HUES64 (cell line): ENCODE results near the gene RABEP2. TPM values are rescaled to one million over a fixed set of nuclear protein-coding genes. Genes with fewer than 3 reads are reported as not detected.
A peak's percentile ranks its signal among the peaks of the same experiment; 100 is the strongest.
"Not testable (repeated sequence)": the region's sequence is repeated elsewhere in the genome, so short reads cannot be mapped to it uniquely, and the experiment has no call there.

Experiments used
- H3K27ac ChIP-seq: 2 replicates; pipeline ENCODE4 v1.7.0; 2013; ENCODE audit warnings: low read depth, low read length, inconsistent platforms
- H3K27me3 ChIP-seq: 2 replicates; pipeline ENCODE4 v1.6.1; 2013; ENCODE audit warnings: mild to moderate bottlenecking, low read length; ENCODE audit not compliant: insufficient read depth
- H3K36me3 ChIP-seq: 2 replicates; pipeline ENCODE4 v1.6.1; 2013; ENCODE audit warnings: mild to moderate bottlenecking, low read length; ENCODE audit not compliant: insufficient read depth
- H3K4me1 ChIP-seq: 2 replicates; pipeline ENCODE4 v1.6.1; 2013; ENCODE audit warnings: mild to moderate bottlenecking, low read length, moderate library complexity; ENCODE audit not compliant: insufficient read depth
- H3K4me3 ChIP-seq: 2 replicates; pipeline ENCODE4 v1.5.1; 2013; ENCODE audit warnings: mild to moderate bottlenecking, low read length, moderate library complexity
- H3K9ac ChIP-seq: 2 replicates; pipeline ENCODE4 v1.6.1; 2013; ENCODE audit warnings: mild to moderate bottlenecking, low read depth, low read length
- H3K9me3 ChIP-seq: 2 replicates; pipeline ENCODE4 v1.6.1; 2013; ENCODE audit warnings: low read depth, low read length; ENCODE audit not compliant: insufficient read depth
- WGBS: fragments of 150-250, 120-280 bp; methylation state at CpG from one replicate; pipeline ENCODE4 v1.1.7; 2013; ENCODE audit warnings: missing lambda C conversion rate; 5-methylcytosine and 5-hydroxymethylcytosine counted together
- polyA plus RNA-seq, 2 experiments: library from polyadenylated mRNA; stranded (reverse); fragments of 50-300 nt; gene quantifications; one replicate each; pipeline ENCODE4 v1.2.3, GENCODE V29; 2013

RABEP2 gene, protein sequence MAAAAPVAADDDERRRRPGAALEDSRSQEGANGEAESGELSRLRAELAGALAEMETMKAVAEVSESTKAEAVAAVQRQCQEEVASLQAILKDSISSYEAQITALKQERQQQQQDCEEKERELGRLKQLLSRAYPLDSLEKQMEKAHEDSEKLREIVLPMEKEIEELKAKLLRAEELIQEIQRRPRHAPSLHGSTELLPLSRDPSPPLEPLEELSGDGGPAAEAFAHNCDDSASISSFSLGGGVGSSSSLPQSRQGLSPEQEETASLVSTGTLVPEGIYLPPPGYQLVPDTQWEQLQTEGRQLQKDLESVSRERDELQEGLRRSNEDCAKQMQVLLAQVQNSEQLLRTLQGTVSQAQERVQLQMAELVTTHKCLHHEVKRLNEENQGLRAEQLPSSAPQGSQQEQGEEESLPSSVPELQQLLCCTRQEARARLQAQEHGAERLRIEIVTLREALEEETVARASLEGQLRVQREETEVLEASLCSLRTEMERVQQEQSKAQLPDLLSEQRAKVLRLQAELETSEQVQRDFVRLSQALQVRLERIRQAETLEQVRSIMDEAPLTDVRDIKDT
- polyA plus RNA-seq (2013, experiment 1 of 2), result 7.6 TPM
- polyA plus RNA-seq (2013, experiment 2 of 2), result 6.0 TPM

- Histone ChIP-seq H3K27ac (peak within 1 kb of the TSS; percentile 99), H3K36me3 (no peaks in the 10 kb centered on the region), H3K27me3 (no peaks in the 10 kb centered on the region), H3K9ac (peak within 1 kb of the TSS; percentile 94), H3K4me1 (peaks cover 3% of the 10 kb centered on the region; the same call in 1 of the 2 replicates), H3K4me3 (peak within 1 kb of the TSS; percentile 88), H3K9me3 (no peaks in the 10 kb centered on the region)
- WGBS, result under 1% methylated on average over 66 of the region's 66 CpGs
Measured at GRCh38 chr16:28924762-28925385, at the start of gene RABEP2. RABEP2 (minus strand) TSS chr16:28925238; CDS start chr16:28925163, 75 bp downstream.

DNA sequence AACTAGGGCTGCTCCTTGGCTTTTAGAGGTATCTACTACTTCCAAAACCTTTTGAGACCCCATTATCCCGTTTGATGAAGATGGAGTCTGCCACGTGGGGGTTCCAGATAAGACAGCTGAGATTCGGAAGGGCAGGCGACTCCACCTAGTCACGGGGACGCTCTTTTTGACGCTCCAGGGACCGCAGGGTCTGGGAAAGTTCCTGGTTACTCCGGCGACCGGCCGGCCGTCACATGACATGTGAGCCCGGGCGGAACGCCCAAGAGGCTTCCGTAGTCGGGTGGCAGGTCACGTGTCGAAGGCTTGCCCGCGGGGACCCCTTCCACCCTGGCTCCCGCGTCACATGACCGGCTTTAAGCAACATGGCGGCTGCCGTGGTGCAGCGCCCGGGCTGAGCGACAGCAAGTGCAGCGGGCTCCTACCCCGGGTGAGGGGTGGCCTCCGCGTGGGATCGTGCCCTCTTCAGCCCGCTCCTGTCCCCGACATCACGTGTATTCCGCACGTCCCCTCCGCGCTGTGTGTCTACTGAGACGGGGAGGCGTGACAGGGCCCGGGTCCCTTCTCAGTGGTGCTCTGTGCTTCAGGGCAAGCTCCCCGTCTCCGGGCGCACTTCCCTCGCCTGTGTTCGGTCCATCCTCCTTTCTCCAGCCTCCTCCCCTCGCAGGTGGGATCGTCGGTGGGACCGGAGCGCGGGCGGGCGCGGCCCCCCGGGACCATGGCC is 49.6 kb upstream of the RABEP2 start, which contains the start of gene SPNS1:
TSS of gene SPNS1 (plus strand) at position 342 of the 721 bp plus-strand sequence. CDS start at position 716, 374 bp downstream.
- WGBS, result under 1% methylated on average over 60 of the region's 60 CpGs
- Histone ChIP-seq H3K9ac (peak within 1 kb of the TSS; percentile 88), H3K4me3 (peak within 1 kb of the TSS; percentile 97), H3K36me3 (peaks cover 10% of the 10 kb centered on the region; the same call in 1 of the 2 replicates), H3K4me1 (no peaks in the 10 kb centered on the region), H3K27me3 (no peaks in the 10 kb centered on the region), H3K9me3 (no peaks in the 10 kb centered on the region), H3K27ac (peak within 1 kb of the TSS; percentile 77)

GRCh38 chr16:28974007-28974436 is 49.0 kb upstream of the RABEP2 start:
- Histone ChIP-seq H3K9ac (peak overlapping the region; percentile 88), H3K36me3 (0 out of 2 replicates have a peak, but pooled peaks cover 8% of the 10 kb centered on the region), H3K27me3 (no peaks in the 10 kb centered on the region), H3K27ac (peak overlapping the region; percentile 77), H3K4me3 (peak overlapping the region; percentile 97), H3K4me1 (no peaks in the 10 kb centered on the region), H3K9me3 (no peaks in the 10 kb centered on the region)
- under 1% methylated on average over 17 of the region's 17 CpGs for WGBS

DNA sequence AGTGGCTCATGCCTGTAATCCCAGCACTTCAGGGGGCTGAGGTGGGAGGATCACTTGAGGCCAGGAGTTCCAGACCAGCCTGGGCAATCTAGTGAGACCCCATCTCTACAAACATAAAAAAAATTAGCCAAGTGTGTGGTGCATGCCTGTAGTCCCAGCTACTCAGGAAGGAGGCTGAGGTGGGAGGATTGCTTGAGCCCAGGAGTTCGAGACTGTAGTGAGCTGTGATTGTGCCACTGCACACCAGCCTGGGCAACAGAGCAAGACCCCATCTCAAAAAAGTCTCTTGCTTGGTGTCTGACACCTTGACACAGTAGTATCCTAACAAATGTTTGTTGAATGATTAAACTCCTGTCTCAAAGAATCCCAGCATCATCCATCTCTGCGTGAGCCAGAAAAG is 44.7 kb upstream of the RABEP2 start:
- not testable (repeated sequence) for H3K27ac ChIP-seq, H3K9ac ChIP-seq, H3K36me3 ChIP-seq, H3K9me3 ChIP-seq, H3K27me3 ChIP-seq, H3K4me3 ChIP-seq, H3K4me1 ChIP-seq
- WGBS, result 92% methylated on average over 2 of the region's 2 CpGs

DNA sequence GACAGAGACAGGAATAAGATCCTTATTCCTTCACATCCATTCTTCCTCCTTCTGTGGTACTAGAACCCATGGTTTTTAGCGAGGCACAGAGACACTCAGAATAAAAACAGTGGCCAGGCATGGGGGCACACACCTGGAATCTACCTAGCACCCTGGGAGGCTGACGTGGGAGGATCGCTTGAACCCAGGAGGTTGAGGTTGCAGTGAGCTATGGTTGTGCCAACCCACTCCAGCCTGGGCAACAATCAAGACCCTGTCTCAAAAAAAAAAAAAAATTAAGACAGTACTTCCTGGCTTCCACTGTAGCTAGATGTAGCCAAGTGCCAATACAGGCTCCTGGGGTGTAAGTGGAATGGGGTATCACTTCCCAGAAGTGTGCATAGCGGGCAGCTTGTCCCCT is 42.1 kb upstream of the RABEP2 start:
- Histone ChIP-seq H3K27me3 (no peaks in the 10 kb centered on the region), H3K4me3 (no peak overlapping the region), H3K9ac (no peak overlapping the region), H3K36me3 (peaks cover 31% of the 10 kb centered on the region), H3K27ac (no peak overlapping the region), H3K9me3 (no peaks in the 10 kb centered on the region), H3K4me1 (no peaks in the 10 kb centered on the region)
- WGBS, result 87% methylated on average over 4 of the region's 4 CpGs

- H3K27ac ChIP-seq, result no peak overlapping the region
- no peaks in the 10 kb centered on the region for H3K9me3 ChIP-seq
- no peak overlapping the region for H3K9ac ChIP-seq
- H3K4me3 ChIP-seq, result no peak overlapping the region
- H3K36me3 ChIP-seq, result peaks cover 54% of the 10 kb centered on the region
- WGBS, result 97% methylated on average over 2 of the region's 2 CpGs
- no peaks in the 10 kb centered on the region for H3K4me1 ChIP-seq
- no peaks in the 10 kb centered on the region for H3K27me3 ChIP-seq
Measured at GRCh38 chr16:28964496-28964895, 39.5 kb upstream of the RABEP2 start.

DNA sequence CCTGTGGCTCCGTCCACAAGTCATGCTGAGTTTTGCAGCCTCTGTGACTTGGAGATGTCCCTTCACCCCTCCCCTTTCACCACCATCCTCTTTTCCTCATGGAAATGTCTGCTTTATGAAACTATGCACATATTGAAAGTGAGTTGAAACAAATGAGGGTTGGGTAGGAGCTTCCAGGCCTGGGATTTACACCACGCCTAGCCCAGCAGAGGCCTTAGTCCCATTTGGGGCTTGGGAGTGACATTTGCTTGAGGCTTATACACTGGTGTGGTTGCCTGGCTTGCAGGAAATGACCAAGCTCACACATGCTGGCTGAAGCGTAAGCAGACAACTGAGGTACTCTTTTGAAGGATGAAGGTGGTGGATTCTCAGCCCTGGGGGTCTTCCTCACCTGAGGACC is 39.0 kb upstream of the RABEP2 start:
- Histone ChIP-seq H3K36me3 (peaks cover 58% of the 10 kb centered on the region), H3K9ac (no peak overlapping the region), H3K9me3 (no peaks in the 10 kb centered on the region), H3K4me1 (no peaks in the 10 kb centered on the region), H3K4me3 (no peak overlapping the region), H3K27me3 (no peaks in the 10 kb centered on the region), H3K27ac (no peak overlapping the region)
- 96% methylated on average over 3 of the region's 3 CpGs for WGBS

- no peak overlapping the region for H3K27ac ChIP-seq
- no peaks in the 10 kb centered on the region for H3K9me3 ChIP-seq
- WGBS, result 92% methylated on average over 6 of the region's 6 CpGs
- H3K4me1 ChIP-seq, result no peaks in the 10 kb centered on the region
- no peak overlapping the region for H3K4me3 ChIP-seq
- H3K27me3 ChIP-seq, result no peaks in the 10 kb centered on the region
- no peak overlapping the region for H3K9ac ChIP-seq
- peaks cover 92% of the 10 kb centered on the region for H3K36me3 ChIP-seq
Measured at GRCh38 chr16:28958836-28959235, 33.8 kb upstream of the RABEP2 start.

GRCh38 chr16:28958216-28958615 is 33.2 kb upstream of the RABEP2 start:
- H3K9me3 ChIP-seq, result no peaks in the 10 kb centered on the region
- peaks cover 92% of the 10 kb centered on the region for H3K36me3 ChIP-seq
- WGBS, result 94% methylated on average over 9 of the region's 9 CpGs
- H3K27me3 ChIP-seq, result no peaks in the 10 kb centered on the region
- H3K27ac ChIP-seq, result no peak overlapping the region
- H3K4me3 ChIP-seq, result no peak overlapping the region
- H3K9ac ChIP-seq, result no peak overlapping the region
- H3K4me1 ChIP-seq, result no peaks in the 10 kb centered on the region

- Histone ChIP-seq H3K9ac (peak overlapping the region; percentile 83), H3K27me3 (no peaks in the 10 kb centered on the region), H3K27ac (peak overlapping the region; percentile 80; the same call in 1 of the 2 replicates), H3K9me3 (no peaks in the 10 kb centered on the region), H3K36me3 (peaks cover 39% of the 10 kb centered on the region), H3K4me3 (peak overlapping the region; percentile 74), H3K4me1 (no peaks in the 10 kb centered on the region)
- 3% methylated on average over 17 of the region's 17 CpGs for WGBS
Measured at GRCh38 chr16:28951410-28951943, 26.4 kb upstream of the RABEP2 start.
